ENCODE measurements around the gene ETV1.

The ETV1 gene

GRCh38 chr7:13984061-13984460 lies 5.4 kb downstream of the ETV1 start:
- TF ChIP-seq EZH2 (optimal IDR thresholded peaks at IDR 0.05; ENCODE audit: low read depth, low read length) (no peak), EZH2phosphoT487 (IDR thresholded peaks at IDR 0.05; ENCODE audit: low read length) (no peak)
- TF ChIP-seq, protein P1, sequence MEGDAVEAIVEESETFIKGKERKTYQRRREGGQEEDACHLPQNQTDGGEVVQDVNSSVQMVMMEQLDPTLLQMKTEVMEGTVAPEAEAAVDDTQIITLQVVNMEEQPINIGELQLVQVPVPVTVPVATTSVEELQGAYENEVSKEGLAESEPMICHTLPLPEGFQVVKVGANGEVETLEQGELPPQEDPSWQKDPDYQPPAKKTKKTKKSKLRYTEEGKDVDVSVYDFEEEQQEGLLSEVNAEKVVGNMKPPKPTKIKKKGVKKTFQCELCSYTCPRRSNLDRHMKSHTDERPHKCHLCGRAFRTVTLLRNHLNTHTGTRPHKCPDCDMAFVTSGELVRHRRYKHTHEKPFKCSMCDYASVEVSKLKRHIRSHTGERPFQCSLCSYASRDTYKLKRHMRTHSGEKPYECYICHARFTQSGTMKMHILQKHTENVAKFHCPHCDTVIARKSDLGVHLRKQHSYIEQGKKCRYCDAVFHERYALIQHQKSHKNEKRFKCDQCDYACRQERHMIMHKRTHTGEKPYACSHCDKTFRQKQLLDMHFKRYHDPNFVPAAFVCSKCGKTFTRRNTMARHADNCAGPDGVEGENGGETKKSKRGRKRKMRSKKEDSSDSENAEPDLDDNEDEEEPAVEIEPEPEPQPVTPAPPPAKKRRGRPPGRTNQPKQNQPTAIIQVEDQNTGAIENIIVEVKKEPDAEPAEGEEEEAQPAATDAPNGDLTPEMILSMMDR (IDR thresholded peaks at IDR 0.05; ENCODE audit: low read length), result no peak
- no peak overlapping the region for H2AFZ ChIP-seq (ENCODE audit: low read length)
- H3K27me3 ChIP-seq (replicated peaks; ENCODE audit: insufficient read depth, low read length), result no peaks in the 10 kb centered on the region

DNA sequence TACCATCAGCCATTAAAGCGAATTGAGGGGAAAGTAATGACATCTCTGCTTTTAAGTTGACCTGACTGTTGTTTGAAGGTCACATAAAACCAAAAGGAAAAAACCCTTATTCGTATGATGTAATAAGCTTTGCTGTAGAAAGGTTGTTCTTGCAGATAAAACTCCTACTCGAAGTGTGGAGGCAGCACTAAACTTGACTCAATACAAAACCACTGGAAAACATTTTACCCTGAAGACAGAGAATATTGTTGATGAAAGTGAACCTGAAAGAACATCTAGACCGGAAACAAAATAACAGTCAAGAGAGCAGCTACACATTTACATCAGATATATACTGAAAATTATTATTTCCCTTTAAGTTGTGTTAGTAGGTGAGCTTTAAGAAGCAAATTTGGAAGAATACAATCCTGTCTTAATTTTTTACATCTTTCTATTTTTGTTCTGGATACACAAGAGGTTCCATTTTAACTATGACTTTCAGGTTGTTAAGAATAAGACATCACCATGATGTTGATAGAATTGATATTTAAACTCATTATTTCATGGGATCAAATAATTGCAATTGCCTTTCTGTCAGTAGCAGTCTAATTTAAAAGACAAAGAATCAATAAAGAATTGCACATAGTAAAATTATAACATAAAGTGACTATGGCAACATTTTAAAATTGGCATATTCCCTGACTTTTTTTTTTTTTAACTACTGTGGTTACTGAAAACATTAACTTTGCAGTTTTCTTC lies 6.4 kb downstream of the ETV1 start:
- Histone ChIP-seq H3K9ac (ENCODE audit: low read length) (no peak overlapping the region), H3K4me3 (ENCODE audit: low read length) (no peak overlapping the region), H3K9me2 (replicated peaks; ENCODE audit: insufficient read depth, low read length) (no peaks in the 10 kb centered on the region)

More at GRCh38 chr7:13984061-13984460, 5.4 kb downstream of the ETV1 start:
- Histone ChIP-seq H3K9ac (ENCODE audit: low read length) (no peak overlapping the region), H3K79me2 (ENCODE audit: low read length) (no peaks in the 10 kb centered on the region), H3F3A (ENCODE audit: insufficient read depth, low read length) (no peaks in the 10 kb centered on the region), H3K4me1 (ENCODE audit: low read length) (no peaks in the 10 kb centered on the region), H4K20me1 (ENCODE audit: insufficient read depth, low read length) (no peaks in the 10 kb centered on the region), H3K4me3 (ENCODE audit: low read length) (no peak overlapping the region), H3K27ac (ENCODE audit: low read length) (no peak overlapping the region), H3K9me2 (replicated peaks; ENCODE audit: insufficient read depth, low read length) (no peaks in the 10 kb centered on the region), H3K4me2 (ENCODE audit: low read depth, low read length) (no peak overlapping the region), H3K9me3 (replicated peaks; ENCODE audit: insufficient read depth, low read length) (no peaks in the 10 kb centered on the region), H3K36me3 (replicated peaks; ENCODE audit: insufficient read depth, low read length) (no peaks in the 10 kb centered on the region)
- no peak for DNase-seq

GRCh38 chr7:13981070-13981469 lies 8.4 kb downstream of the ETV1 start:
- Histone ChIP-seq H3K4me2 (ENCODE audit: low read depth, low read length) (no peak overlapping the region), H3K27ac (ENCODE audit: low read length) (no peak overlapping the region), H3K79me2 (ENCODE audit: low read length) (no peaks in the 10 kb centered on the region), H3K36me3 (replicated peaks; ENCODE audit: insufficient read depth, low read length) (no peaks in the 10 kb centered on the region), H3K9ac (ENCODE audit: low read length) (no peak overlapping the region), H3K27me3 (replicated peaks; ENCODE audit: insufficient read depth, low read length) (no peaks in the 10 kb centered on the region), H4K20me1 (ENCODE audit: insufficient read depth, low read length) (no peaks in the 10 kb centered on the region), H3F3A (ENCODE audit: insufficient read depth, low read length) (no peaks in the 10 kb centered on the region), H3K4me1 (ENCODE audit: low read length) (no peaks in the 10 kb centered on the region), H3K9me3 (replicated peaks; ENCODE audit: insufficient read depth, low read length) (no peaks in the 10 kb centered on the region), H2AFZ (ENCODE audit: low read length) (no peak overlapping the region), H3K9me2 (replicated peaks; ENCODE audit: insufficient read depth, low read length) (no peaks in the 10 kb centered on the region), H3K4me3 (ENCODE audit: low read length) (no peak overlapping the region)
- no peak for DNase-seq
- TF ChIP-seq, protein P1 (IDR thresholded peaks at IDR 0.05; ENCODE audit: low read length), result no peak
- TF ChIP-seq EZH2 (optimal IDR thresholded peaks at IDR 0.05; ENCODE audit: low read depth, low read length), result no peak
- TF ChIP-seq EZH2phosphoT487 (IDR thresholded peaks at IDR 0.05; ENCODE audit: low read length), result no peak

More for the DNA sequence above, 6.4 kb downstream of the ETV1 start:
- Histone ChIP-seq H3K9me3 (replicated peaks; ENCODE audit: insufficient read depth, low read length) (no peaks in the 10 kb centered on the region), H3K4me1 (ENCODE audit: low read length) (no peaks in the 10 kb centered on the region), H3K4me2 (ENCODE audit: low read depth, low read length) (no peak overlapping the region), H3K79me2 (ENCODE audit: low read length) (no peaks in the 10 kb centered on the region), H3F3A (ENCODE audit: insufficient read depth, low read length) (no peaks in the 10 kb centered on the region), H3K27ac (ENCODE audit: low read length) (no peak overlapping the region), H3K27me3 (replicated peaks; ENCODE audit: insufficient read depth, low read length) (no peaks in the 10 kb centered on the region), H3K36me3 (replicated peaks; ENCODE audit: insufficient read depth, low read length) (no peaks in the 10 kb centered on the region), H4K20me1 (ENCODE audit: insufficient read depth, low read length) (no peaks in the 10 kb centered on the region), H2AFZ (ENCODE audit: low read length) (no peak overlapping the region)
- DNase-seq, result peak; percentile 7
- no peak for TF ChIP-seq EZH2 (optimal IDR thresholded peaks at IDR 0.05; ENCODE audit: low read depth, low read length)
- TF ChIP-seq, protein P1 (IDR thresholded peaks at IDR 0.05; ENCODE audit: low read length), result no peak
- TF ChIP-seq EZH2phosphoT487 (IDR thresholded peaks at IDR 0.05; ENCODE audit: low read length), result no peak

All from MM.1S (cell line).